Neural cell (in vitro differentiated cells): Measurements from ENCODE around the gene PPP2R2B. TPM values are rescaled to one million over a fixed set of nuclear protein-coding genes. Genes with fewer than 3 reads are reported as not detected.

Experiments used
- H2AFZ ChIP-seq: fragments of 200-600, 300-800 bp; sonication (generic), shearing (Covaris generic); 2 replicates; pipeline ENCODE4 v1.6.0; 2014; ENCODE audit warnings: low read depth, mild to moderate bottlenecking, antibody characterized with exemption, low read length, moderate library complexity
- H3F3A ChIP-seq: fragments of 200-600 bp; shearing (Covaris generic); 2 replicates; pipeline ENCODE4 v1.6.1; 2016; ENCODE audit warnings: mild to moderate bottlenecking, moderate library complexity, mixed read lengths, antibody characterized with exemption, low read length; ENCODE audit not compliant: insufficient read depth, poor library complexity, severe bottlenecking
- H3K27ac ChIP-seq: fragments of 200-600, 300-800 bp; sonication (generic), shearing (Covaris generic); 2 replicates; pipeline ENCODE4 v1.5.1; 2014; ENCODE audit warnings: mild to moderate bottlenecking, low read length, moderate library complexity
- H3K27me3 ChIP-seq: fragments of 300-800, 200-600 bp; sonication (generic), shearing (Covaris generic); 2 replicates; pipeline ENCODE4 v1.6.0; 2014; ENCODE audit warnings: mild to moderate bottlenecking, low read depth, low read length, moderate library complexity; ENCODE audit not compliant: insufficient read depth
- H3K36me3 ChIP-seq: fragments of 300-800, 200-600 bp; sonication (generic), shearing (Covaris generic); 2 replicates; pipeline ENCODE4 v1.5.1; 2014; ENCODE audit warnings: mild to moderate bottlenecking, antibody characterized with exemption, low read length, moderate library complexity; ENCODE audit not compliant: insufficient read depth
- H3K4me2 ChIP-seq: fragments of 300-800, 200-600 bp; sonication (generic), shearing (Covaris generic); 2 replicates; pipeline ENCODE4 v1.6.0; 2014; ENCODE audit warnings: mild to moderate bottlenecking, low read length
- H3K4me3 ChIP-seq: fragments of 300-800, 200-600 bp; sonication (generic), shearing (Covaris generic); 2 replicates; pipeline ENCODE4 v1.5.1; 2014; ENCODE audit warnings: mild to moderate bottlenecking, low read length, moderate library complexity
- H3K79me2 ChIP-seq: fragments of 200-600 bp; shearing (Covaris generic); replicated peaks from 2 replicates; pipeline ENCODE4 v1.6.0; 2014; ENCODE audit warnings: mild to moderate bottlenecking, low read length, moderate library complexity; ENCODE audit not compliant: insufficient read depth
- H3K9ac ChIP-seq: fragments of 300-800, 200-600 bp; sonication (generic), shearing (Covaris generic); 2 replicates; pipeline ENCODE4 v1.6.1; 2016; ENCODE audit warnings: mild to moderate bottlenecking, low read length, mixed read lengths
- H3K9me2 ChIP-seq: fragments of 200-600 bp; shearing (Covaris generic); 2 replicates; pipeline ENCODE4 v1.6.1; 2016; ENCODE audit warnings: mild to moderate bottlenecking, low read length, mixed read lengths; ENCODE audit not compliant: insufficient read depth
- H3K9me3 ChIP-seq: fragments of 200-600, 300-800 bp; sonication (generic), shearing (Covaris generic); 2 replicates; pipeline ENCODE4 v1.6.1; 2016; ENCODE audit warnings: mild to moderate bottlenecking, mixed run types, low read length, moderate library complexity, mixed read lengths
- H4K20me1 ChIP-seq: fragments of 200-600 bp; shearing (Covaris generic); 2 replicates; pipeline ENCODE4 v1.6.1; 2016; ENCODE audit warnings: mild to moderate bottlenecking, mixed run types; ENCODE audit not compliant: insufficient read depth
- CTCF ChIP-seq: fragments of 450-650 bp; IDR thresholded peaks from 2 replicates; pipeline ENCODE4 v1.5.1; 2014; ENCODE audit warnings: antibody characterized with exemption, mild to moderate bottlenecking, moderate library complexity; ENCODE audit not compliant: poor library complexity, severe bottlenecking
- EP300 ChIP-seq: fragments of 450-650 bp; conservative IDR thresholded peaks from 2 replicates; pipeline ENCODE4 v1.6.1; 2014; ENCODE audit warnings: antibody characterized with exemption, mild to moderate bottlenecking, moderate library complexity; ENCODE audit not compliant: poor library complexity, severe bottlenecking
- EZH2 ChIP-seq: fragments of 200-600, 300-800 bp; shearing (Covaris generic), sonication (generic); IDR thresholded peaks from 2 replicates; pipeline ENCODE4 v1.6.1; 2014; ENCODE audit warnings: antibody characterized with exemption, low read length, borderline replicate concordance, mild to moderate bottlenecking; ENCODE audit not compliant: insufficient read depth, poor library complexity, severe bottlenecking
- MXI1 ChIP-seq: fragments of 450-650 bp; conservative IDR thresholded peaks from 2 replicates; pipeline ENCODE4 v1.6.1; 2014; ENCODE audit warnings: antibody characterized with exemption, mild to moderate bottlenecking; ENCODE audit not compliant: poor library complexity, severe bottlenecking
- POLR2AphosphoS5 ChIP-seq: IDR thresholded peaks from 2 replicates; pipeline ENCODE4 v1.6.1; 2012
- RAD21 ChIP-seq: fragments of 450-650 bp; conservative IDR thresholded peaks from 2 replicates; pipeline ENCODE4 v1.6.1; 2014; ENCODE audit warnings: antibody characterized with exemption, mild to moderate bottlenecking, moderate library complexity
- REST ChIP-seq: IDR thresholded peaks from 2 replicates; pipeline ENCODE4 v1.6.1; 2012; ENCODE audit warnings: borderline replicate concordance
- SMC3 ChIP-seq: fragments of 450-650 bp; conservative IDR thresholded peaks from 2 replicates; pipeline ENCODE4 v1.6.1; 2014; ENCODE audit warnings: antibody characterized with exemption, mild to moderate bottlenecking, moderate library complexity; ENCODE audit not compliant: poor library complexity
- TAF1 ChIP-seq: IDR thresholded peaks from 2 replicates; pipeline ENCODE4 v1.6.1; 2012; ENCODE audit warnings: low read depth
- polyA plus RNA-seq: library from polyadenylated mRNA; depleted of rRNA; stranded (reverse); fragments of >200 nt; gene quantifications from 2 replicates; pipeline ENCODE4 v1.2.3, GENCODE V29; 2014

Gene PPP2R2B
- polyA plus RNA-seq, 1 donor from 2014 or later: 250 TPM

DNA sequence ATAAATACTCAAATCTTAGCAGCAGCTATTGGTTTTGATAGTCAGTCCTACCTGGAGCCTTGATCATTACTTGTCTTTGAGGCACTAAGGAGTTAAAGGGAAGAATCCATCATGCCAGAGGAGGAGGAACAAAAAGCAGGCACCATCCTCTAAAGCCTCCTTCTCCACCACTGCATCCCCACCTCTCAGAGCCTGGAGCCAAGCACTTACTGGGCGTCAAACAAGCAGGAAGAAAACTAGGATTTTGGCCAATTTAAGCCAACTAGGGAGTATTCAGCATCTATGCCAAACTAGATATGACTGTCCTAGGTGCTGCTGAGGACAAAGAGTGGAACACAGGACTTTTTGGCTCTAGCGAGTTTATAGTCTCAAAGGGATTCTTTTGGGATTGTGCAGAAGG lies 152.5 kb downstream of the PPP2R2B start:
- Histone ChIP-seq H4K20me1 (no peaks in the 10 kb centered on the region), H3K36me3 (no peaks in the 10 kb centered on the region), H3K9ac (peak overlapping the region; percentile 43), H3K4me2 (no peak overlapping the region), H3K27me3 (no peaks in the 10 kb centered on the region), H3K79me2 (peaks cover 8% of the 10 kb centered on the region), H3K9me3 (no peaks in the 10 kb centered on the region), H2AFZ (no peak overlapping the region), H3K27ac (peak overlapping the region; percentile 85), H3K4me3 (peak overlapping the region; percentile 27), H3K9me2 (no peaks in the 10 kb centered on the region), H3F3A (peaks cover 9% of the 10 kb centered on the region)
- TF ChIP-seq TAF1 (no peak), MXI1 (no peak), REST (no peak), CTCF (no peak), RAD21 (no peak), EZH2 (no peak), EP300 (no peak), POLR2AphosphoS5 (no peak), SMC3 (no peak)

DNA sequence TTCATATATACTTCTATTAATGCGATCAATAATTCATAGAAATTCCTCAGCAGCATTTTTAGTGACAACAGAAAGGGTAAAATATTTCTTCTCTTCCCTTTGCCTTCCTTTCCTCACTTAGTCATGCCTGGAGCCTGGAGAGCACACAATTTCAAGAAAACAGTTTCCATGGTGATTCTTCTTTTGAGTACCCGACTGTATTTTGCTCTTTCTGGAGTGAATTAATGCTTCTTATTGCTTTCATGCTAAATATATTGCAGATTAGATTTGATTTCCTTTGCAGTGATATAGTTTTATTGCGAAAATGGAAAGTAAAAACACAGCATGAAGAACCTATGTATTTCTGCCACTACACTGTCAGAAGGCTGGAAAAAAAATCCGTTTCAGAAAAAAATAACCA lies 153.5 kb downstream of the PPP2R2B start:
- H2AFZ ChIP-seq: no peak overlapping the region
- no peaks in the 10 kb centered on the region for H3K9me2 ChIP-seq
- H3K27ac ChIP-seq: peak overlapping the region; percentile 85
- no peaks in the 10 kb centered on the region for H3K36me3 ChIP-seq
- H3K9ac ChIP-seq: peak overlapping the region; percentile 43
- H4K20me1 ChIP-seq: no peaks in the 10 kb centered on the region
- TF ChIP-seq TAF1 (no peak), RAD21 (no peak), REST (peak; percentile 54), MXI1 (no peak), SMC3 (no peak), CTCF (no peak), EZH2 (no peak), EP300 (peak; percentile 10), POLR2AphosphoS5 (no peak)
- H3K79me2 ChIP-seq: peaks cover 9% of the 10 kb centered on the region
- H3K9me3 ChIP-seq: no peaks in the 10 kb centered on the region
- peak overlapping the region; percentile 41 for H3K4me2 ChIP-seq
- H3F3A ChIP-seq: peaks cover 9% of the 10 kb centered on the region
- no peaks in the 10 kb centered on the region for H3K27me3 ChIP-seq
- peak overlapping the region; percentile 27 for H3K4me3 ChIP-seq
